Measurements from ENCODE around the gene HAAO. TPM values are rescaled to one million over a fixed set of nuclear protein-coding genes. Genes with fewer than 3 reads are reported as not detected.
"Not testable (repeated sequence)": the region's sequence is repeated elsewhere in the genome, so short reads cannot be mapped to it uniquely, and the experiment has no call there.

HAAO gene
- polyA plus RNA-seq, 2 donors: 3.0 to 6.9 TPM

DNA sequence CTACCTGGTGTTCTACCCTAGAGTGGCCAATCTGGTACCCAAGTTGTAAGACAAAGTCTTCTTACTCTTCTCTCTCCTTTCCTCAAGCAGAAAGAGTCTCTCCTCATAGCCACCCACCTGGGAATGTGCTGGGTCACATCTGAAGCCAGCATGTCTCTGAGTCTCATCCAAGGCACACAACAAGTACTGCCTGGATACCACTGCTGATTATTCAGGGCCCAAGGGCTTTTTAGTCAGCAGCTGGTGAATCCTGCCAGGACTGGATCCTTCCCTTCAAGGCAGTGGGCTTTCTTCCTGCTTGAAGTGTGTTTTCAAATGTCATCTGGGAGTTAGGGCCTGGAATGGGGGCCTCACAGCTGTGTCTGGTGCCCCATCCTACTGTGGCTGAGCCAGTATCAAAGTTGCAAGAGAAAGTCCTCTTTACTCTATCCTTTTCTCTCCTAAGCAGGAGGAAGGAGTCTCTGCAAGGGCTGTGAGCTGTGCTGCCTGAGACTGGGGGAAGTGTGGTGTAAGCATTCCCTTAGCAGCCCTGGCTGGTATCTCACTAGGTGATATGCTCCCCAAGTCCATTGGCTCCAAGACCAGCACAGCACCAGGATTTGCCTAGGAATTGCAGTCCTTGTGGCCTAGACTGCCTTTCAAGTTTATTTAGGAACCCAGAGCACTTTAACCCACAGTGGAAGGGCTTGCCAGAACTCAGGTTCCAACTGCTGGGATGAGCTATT is 55.6 kb downstream of the HAAO start:
- peaks cover 0 to 1% of the 10 kb centered on the region in 2 donors for H3K9me3 ChIP-seq (ENCODE audit: control insufficient read depth in 2 of 2, insufficient read depth in 1 of 2, low read depth in 1 of 2, low read length in 1 of 2)
- no peaks in the 10 kb centered on the region for H3K4me1 ChIP-seq (ENCODE audit: control insufficient read depth in 2 of 2, insufficient read depth in 2 of 2, low read length in 1 of 2)
- H3K27ac ChIP-seq (ENCODE audit: low read depth in 2 of 2, low read length in 1 of 2): no peak overlapping the region
- H3K27me3 ChIP-seq (ENCODE audit: control insufficient read depth in 1 of 2, insufficient read depth in 2 of 2, low read length in 2 of 2): no peaks in the 10 kb centered on the region
- H3K4me3 ChIP-seq (ENCODE audit: low read depth in 1 of 2, low read length in 2 of 2): no peak overlapping the region
- peaks cover 8 to 10% of the 10 kb centered on the region in 2 donors for H3K36me3 ChIP-seq (ENCODE audit: control insufficient read depth in 2 of 2, insufficient read depth in 2 of 2, low read length in 1 of 2)

GRCh38 chr2:42733852-42734251 is 58.5 kb downstream of the HAAO start:
- H3K36me3 ChIP-seq (ENCODE audit: control insufficient read depth in 2 of 2, insufficient read depth in 2 of 2, low read length in 1 of 2): peaks cover 4 to 10% of the 10 kb centered on the region in 2 donors
- WGBS, 2 donors: 79 to 80% methylated on average over 1 of the region's 1 CpG
- no peaks in the 10 kb centered on the region for H3K4me1 ChIP-seq (ENCODE audit: control insufficient read depth in 2 of 2, insufficient read depth in 2 of 2, low read length in 1 of 2)
- no peaks in the 10 kb centered on the region for H3K27me3 ChIP-seq (ENCODE audit: control insufficient read depth in 1 of 2, insufficient read depth in 2 of 2, low read length in 2 of 2)
- H3K9me3 ChIP-seq (ENCODE audit: control insufficient read depth in 2 of 2, insufficient read depth in 1 of 2, low read depth in 1 of 2, low read length in 1 of 2): peaks cover 0 to 1% of the 10 kb centered on the region in 2 donors
- H3K4me3 ChIP-seq (ENCODE audit: low read depth in 1 of 2, low read length in 2 of 2): no peak overlapping the region
- no peak overlapping the region for H3K27ac ChIP-seq (ENCODE audit: low read depth in 2 of 2, low read length in 1 of 2)

- 95 to 96% methylated on average over 4 of the region's 4 CpGs for WGBS, 2 donors
Observed at GRCh38 chr2:42731316-42731715, 61.1 kb downstream of the HAAO start.

GRCh38 chr2:42726680-42727079 is 65.7 kb downstream of the HAAO start:
- whole genome bisulfite sequencing, 2 donors: 94 to 97% methylated on average over 2 of the region's 2 CpGs
- Histone ChIP-seq H3K36me3 (ENCODE audit: control insufficient read depth in 2 of 2, insufficient read depth in 2 of 2, low read length in 1 of 2) (peaks cover 0 to 3% of the 10 kb centered on the region in 2 donors), H3K4me3 (ENCODE audit: low read depth in 1 of 2, low read length in 2 of 2) (no peak overlapping the region), H3K27me3 (ENCODE audit: control insufficient read depth in 1 of 2, insufficient read depth in 2 of 2, low read length in 2 of 2) (no peaks in the 10 kb centered on the region), H3K4me1 (ENCODE audit: control insufficient read depth in 2 of 2, insufficient read depth in 2 of 2, low read length in 1 of 2) (peaks cover 0 to 2% of the 10 kb centered on the region in 2 donors), H3K9me3 (ENCODE audit: control insufficient read depth in 2 of 2, insufficient read depth in 1 of 2, low read depth in 1 of 2, low read length in 1 of 2) (no peaks in the 10 kb centered on the region), H3K27ac (ENCODE audit: low read depth in 2 of 2, low read length in 1 of 2) (no peak overlapping the region)

More at GRCh38 chr2:42731316-42731715, 61.1 kb downstream of the HAAO start:
- H3K27me3 ChIP-seq (ENCODE audit: control insufficient read depth in 1 of 2, insufficient read depth in 2 of 2, low read length in 2 of 2); H3K27ac ChIP-seq (ENCODE audit: low read depth in 2 of 2, low read length in 1 of 2); H3K4me3 ChIP-seq (ENCODE audit: low read depth in 1 of 2, low read length in 2 of 2); H3K36me3 ChIP-seq (ENCODE audit: control insufficient read depth in 2 of 2, insufficient read depth in 2 of 2, low read length in 1 of 2); H3K9me3 ChIP-seq (ENCODE audit: control insufficient read depth in 2 of 2, insufficient read depth in 1 of 2, low read depth in 1 of 2, low read length in 1 of 2); H3K4me1 ChIP-seq (ENCODE audit: control insufficient read depth in 2 of 2, insufficient read depth in 2 of 2, low read length in 1 of 2): not testable (repeated sequence)

DNA sequence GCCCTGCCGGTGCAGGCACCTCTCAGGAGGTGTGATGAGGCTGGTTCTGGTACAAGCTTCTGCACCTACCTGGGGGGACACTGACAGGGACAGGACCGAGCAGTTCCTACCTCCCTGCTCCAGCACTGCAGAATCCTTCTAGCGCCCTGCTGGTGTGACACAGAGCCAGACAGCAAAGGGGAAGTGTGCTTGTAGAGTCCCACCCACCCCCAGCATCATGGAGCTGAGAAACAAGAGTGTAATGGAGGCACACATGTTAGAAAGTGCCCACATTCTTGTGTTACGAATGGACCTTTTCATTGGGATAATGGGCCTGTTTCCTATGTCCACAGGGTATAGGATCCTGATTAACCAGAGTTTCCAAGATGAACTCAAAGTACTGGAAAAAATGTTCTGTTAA is 66.7 kb downstream of the HAAO start:
- H3K36me3 ChIP-seq (ENCODE audit: control insufficient read depth in 2 of 2, insufficient read depth in 2 of 2, low read length in 1 of 2): peaks cover 0 to 3% of the 10 kb centered on the region in 2 donors
- no peaks in the 10 kb centered on the region for H3K27me3 ChIP-seq (ENCODE audit: control insufficient read depth in 1 of 2, insufficient read depth in 2 of 2, low read length in 2 of 2)
- peaks cover 0 to 2% of the 10 kb centered on the region in 2 donors for H3K4me1 ChIP-seq (ENCODE audit: control insufficient read depth in 2 of 2, insufficient read depth in 2 of 2, low read length in 1 of 2)
- no peaks in the 10 kb centered on the region for H3K9me3 ChIP-seq (ENCODE audit: control insufficient read depth in 2 of 2, insufficient read depth in 1 of 2, low read depth in 1 of 2, low read length in 1 of 2)
- H3K27ac ChIP-seq (ENCODE audit: low read depth in 2 of 2, low read length in 1 of 2): no peak overlapping the region
- no peak overlapping the region for H3K4me3 ChIP-seq (ENCODE audit: low read depth in 1 of 2, low read length in 2 of 2)
- WGBS, 2 donors: 85 to 90% methylated on average over 4 of the region's 4 CpGs

GRCh38 chr2:42724886-42725285 is 67.5 kb downstream of the HAAO start:
- H3K9me3 ChIP-seq (ENCODE audit: control insufficient read depth in 2 of 2, insufficient read depth in 1 of 2, low read depth in 1 of 2, low read length in 1 of 2): no peaks in the 10 kb centered on the region
- H3K27ac ChIP-seq (ENCODE audit: low read depth in 2 of 2, low read length in 1 of 2): no peak overlapping the region
- H3K4me3 ChIP-seq (ENCODE audit: low read depth in 1 of 2, low read length in 2 of 2): no peak overlapping the region
- H3K27me3 ChIP-seq (ENCODE audit: control insufficient read depth in 1 of 2, insufficient read depth in 2 of 2, low read length in 2 of 2): no peaks in the 10 kb centered on the region
- H3K36me3 ChIP-seq (ENCODE audit: control insufficient read depth in 2 of 2, insufficient read depth in 2 of 2, low read length in 1 of 2): peaks cover 0 to 3% of the 10 kb centered on the region in 2 donors
- peaks cover 0 to 2% of the 10 kb centered on the region in 2 donors for H3K4me1 ChIP-seq (ENCODE audit: control insufficient read depth in 2 of 2, insufficient read depth in 2 of 2, low read length in 1 of 2)
- 95 to 96% methylated on average over 2 of the region's 2 CpGs for WGBS, 2 donors

- Histone ChIP-seq H3K27ac (ENCODE audit: low read depth in 2 of 2, low read length in 1 of 2) (no peak overlapping the region), H3K27me3 (ENCODE audit: control insufficient read depth in 1 of 2, insufficient read depth in 2 of 2, low read length in 2 of 2) (no peaks in the 10 kb centered on the region), H3K36me3 (ENCODE audit: control insufficient read depth in 2 of 2, insufficient read depth in 2 of 2, low read length in 1 of 2) (peaks cover 0 to 3% of the 10 kb centered on the region in 2 donors), H3K4me1 (ENCODE audit: control insufficient read depth in 2 of 2, insufficient read depth in 2 of 2, low read length in 1 of 2) (peaks cover 0 to 2% of the 10 kb centered on the region in 2 donors), H3K9me3 (ENCODE audit: control insufficient read depth in 2 of 2, insufficient read depth in 1 of 2, low read depth in 1 of 2, low read length in 1 of 2) (no peaks in the 10 kb centered on the region), H3K4me3 (ENCODE audit: low read depth in 1 of 2, low read length in 2 of 2) (no peak overlapping the region)
Observed at GRCh38 chr2:42723465-42723864, 68.9 kb downstream of the HAAO start.

- peaks cover 0 to 2% of the 10 kb centered on the region in 2 donors for H3K4me1 ChIP-seq (ENCODE audit: control insufficient read depth in 2 of 2, insufficient read depth in 2 of 2, low read length in 1 of 2)
- H3K36me3 ChIP-seq (ENCODE audit: control insufficient read depth in 2 of 2, insufficient read depth in 2 of 2, low read length in 1 of 2): peaks cover 0 to 3% of the 10 kb centered on the region in 2 donors
- peak overlapping the region in 1 of 2 donors; percentile 53 for H3K27ac ChIP-seq (ENCODE audit: low read depth in 2 of 2, low read length in 1 of 2)
- no peak overlapping the region for H3K4me3 ChIP-seq (ENCODE audit: low read depth in 1 of 2, low read length in 2 of 2)
- no peaks in the 10 kb centered on the region for H3K27me3 ChIP-seq (ENCODE audit: control insufficient read depth in 1 of 2, insufficient read depth in 2 of 2, low read length in 2 of 2)
- H3K9me3 ChIP-seq (ENCODE audit: control insufficient read depth in 2 of 2, insufficient read depth in 1 of 2, low read depth in 1 of 2, low read length in 1 of 2): no peaks in the 10 kb centered on the region
- WGBS, 2 donors: 45 to 47% methylated on average over 7 of the region's 7 CpGs
Observed at GRCh38 chr2:42722320-42723190, 69.8 kb downstream of the HAAO start.

- WGBS, 2 donors: 47 to 51% methylated on average over 2 of the region's 2 CpGs
- no peak overlapping the region for H3K4me3 ChIP-seq (ENCODE audit: low read depth in 1 of 2, low read length in 2 of 2)
- H3K9me3 ChIP-seq (ENCODE audit: control insufficient read depth in 2 of 2, insufficient read depth in 1 of 2, low read depth in 1 of 2, low read length in 1 of 2): no peaks in the 10 kb centered on the region
- H3K36me3 ChIP-seq (ENCODE audit: control insufficient read depth in 2 of 2, insufficient read depth in 2 of 2, low read length in 1 of 2): peaks cover 0 to 3% of the 10 kb centered on the region in 2 donors
- peaks cover 0 to 2% of the 10 kb centered on the region in 2 donors for H3K4me1 ChIP-seq (ENCODE audit: control insufficient read depth in 2 of 2, insufficient read depth in 2 of 2, low read length in 1 of 2)
- no peaks in the 10 kb centered on the region for H3K27me3 ChIP-seq (ENCODE audit: control insufficient read depth in 1 of 2, insufficient read depth in 2 of 2, low read length in 2 of 2)
- peak overlapping the region in 1 of 2 donors; percentile 6 for H3K27ac ChIP-seq (ENCODE audit: low read depth in 2 of 2, low read length in 1 of 2)
Observed at GRCh38 chr2:42721898-42722297, 70.5 kb downstream of the HAAO start.

Measured in esophagus (tissue), 2 donors.